GM19025 (cell line): ENCODE data around the gene CLK3.
"Not testable (repeated sequence)": the region's sequence is repeated elsewhere in the genome, so short reads cannot be mapped to it uniquely, and the experiment has no call there.

Experiments used
- ATAC-seq: cut with Tn5 transposase; IDR thresholded peaks from one replicate; pipeline ENCODE4 v1.9.1; 2021; ENCODE audit warnings: mild to moderate bottlenecking, low read depth, moderate library complexity; ENCODE audit not compliant: unreplicated experiment

CLK3 gene

GRCh38 chr15:74635228-74635627 lies 19.6 kb downstream of the CLK3 start:
- peak; percentile 50 for ATAC-seq

GRCh38 chr15:74636984-74637383 lies 21.3 kb downstream of the CLK3 start:
- no peak for ATAC-seq

GRCh38 chr15:74641151-74641550 lies 25.5 kb downstream of the CLK3 start:
- no peak for ATAC-seq

- no peak for ATAC-seq
Measured at GRCh38 chr15:74642348-74642733, 26.7 kb downstream of the CLK3 start.

- no peak for ATAC-seq
Measured at GRCh38 chr15:74642734-74643664, 27.4 kb downstream of the CLK3 start.

- ATAC-seq, result no peak
Measured at GRCh38 chr15:74643665-74644204, 28.1 kb downstream of the CLK3 start.

GRCh38 chr15:74646480-74646879 lies 30.8 kb downstream of the CLK3 start:
- ATAC-seq, result no peak

- no peak for ATAC-seq
Measured at GRCh38 chr15:74648051-74648842, 32.6 kb downstream of the CLK3 start.

GRCh38 chr15:74651242-74651741 lies 35.7 kb downstream of the CLK3 start:
- ATAC-seq, result no peak

GRCh38 chr15:74653426-74654102 lies 37.9 kb downstream of the CLK3 start:
- ATAC-seq, result no peak

GRCh38 chr15:74655424-74655823 lies 39.8 kb downstream of the CLK3 start:
- no peak for ATAC-seq

GRCh38 chr15:74656935-74657535 lies 41.4 kb downstream of the CLK3 start:
- no peak for ATAC-seq

- ATAC-seq, result no peak
Measured at GRCh38 chr15:74657846-74658245, 42.2 kb downstream of the CLK3 start.

GRCh38 chr15:74661280-74661679 lies 45.6 kb downstream of the CLK3 start:
- ATAC-seq, result not testable (repeated sequence)

- no peak for ATAC-seq
Measured at GRCh38 chr15:74662064-74662860, 46.6 kb downstream of the CLK3 start.

- ATAC-seq, result no peak
Measured at GRCh38 chr15:74663303-74664027, 47.8 kb downstream of the CLK3 start.

GRCh38 chr15:74664028-74664616 lies 48.5 kb downstream of the CLK3 start:
- no peak for ATAC-seq

- no peak for ATAC-seq
Measured at GRCh38 chr15:74664670-74665069, 49.0 kb downstream of the CLK3 start.
